Dedifferentiated amniotic fluid mesenchymal stem cell (primary cell): Measurements from ENCODE around the gene OR14I1.
"Not testable (repeated sequence)": the region's sequence is repeated elsewhere in the genome, so short reads cannot be mapped to it uniquely, and the experiment has no call there.

ENCODE experiments used
- DNase-seq: peaks from one replicate; pipeline ENCODE4 v3.0.0-alpha.2; 2016; ENCODE audit errors: extremely low spot score

The OR14I1 gene

GRCh38 chr1:248688527-248689298, 13.9 kb downstream of the OR14I1 start:
- no peak for DNase-seq

GRCh38 chr1:248686815-248687214, 15.8 kb downstream of the OR14I1 start:
- DNase-seq: no peak

GRCh38 chr1:248681651-248682050, 20.9 kb downstream of the OR14I1 start:
- DNase-seq: no peak

- no peak for DNase-seq
Observed at GRCh38 chr1:248670003-248670402, 32.6 kb downstream of the OR14I1 start.

- DNase-seq: not testable (repeated sequence)
Observed at GRCh38 chr1:248663453-248664328, 38.9 kb downstream of the OR14I1 start.

GRCh38 chr1:248656797-248657196, 45.8 kb downstream of the OR14I1 start:
- not testable (repeated sequence) for DNase-seq

GRCh38 chr1:248655354-248655753, 47.2 kb downstream of the OR14I1 start, which contains the start of gene OR2T27:
TSS of gene OR2T27 (minus strand) at chr1:248655528. CDS start at chr1:248650884, 4,644 bp downstream.
- not testable (repeated sequence) for DNase-seq
